Measurements from ENCODE around the gene LPIN1. TPM values are rescaled to one million over a fixed set of nuclear protein-coding genes. Genes with fewer than 3 reads are reported as not detected.

LPIN1 gene
- total RNA-seq, 1 experiment from 2014 or later = 19.4 TPM

Other genes starting within 250 kb of the LPIN1 start
- gene GREB1, start 212.6 kb upstream of the LPIN1 start, total RNA-seq (2014; rRNA removed; shearing (Covaris generic)) = not detected in 2 replicates
- not detected in 2 replicates for gene NTSR2, start 76.4 kb upstream of the LPIN1 start, total RNA-seq (2014; rRNA removed; shearing (Covaris generic))